Stimulated activated CD4-positive, alpha-beta T cell treated with anti-CD3 and anti-CD28 coated beads, TNF-alpha, amount 100 ng/mL, for 1 hour (primary cell): Measurements from ENCODE around the gene CCND2.

Experiments
- DNase-seq, 3 donors: peaks; one replicate each; pipeline ENCODE4 v3.0.0-alpha.2; 2020; ENCODE audit warnings: low read depth in 3 of 3, low spot score in 1 of 3

Gene CCND2

GRCh38 chr12:4256043-4256826 lies 17.3 kb upstream of the CCND2 start:
- no peak for DNase-seq

GRCh38 chr12:4257442-4257841 lies 16.1 kb upstream of the CCND2 start:
- DNase-seq, result no peak

- DNase-seq, result no peak
These were observed 14.5 kb upstream of the CCND2 start for GRCh38 chr12:4259099-4259498.

- no peak for DNase-seq
These were observed 11.9 kb upstream of the CCND2 start for GRCh38 chr12:4261655-4262054.

GRCh38 chr12:4265280-4265679 lies 8.3 kb upstream of the CCND2 start:
- DNase-seq, result no peak

GRCh38 chr12:4266990-4267389 lies 6.6 kb upstream of the CCND2 start:
- no peak for DNase-seq

GRCh38 chr12:4267704-4268328 lies 5.7 kb upstream of the CCND2 start:
- DNase-seq, result no peak

GRCh38 chr12:4268329-4269181 lies 5.0 kb upstream of the CCND2 start:
- no peak for DNase-seq

GRCh38 chr12:4269279-4269991 lies 4.1 kb upstream of the CCND2 start:
- DNase-seq, result peak; percentile 80 to 85 (median 84)

GRCh38 chr12:4270016-4270830 lies 3.3 kb upstream of the CCND2 start:
- peak in 1 of 3 donors; percentile 48 for DNase-seq

GRCh38 chr12:4270831-4271716 lies 2.5 kb upstream of the CCND2 start:
- peak in 1 of 3 donors; percentile 38 for DNase-seq

GRCh38 chr12:4271717-4272423 lies 1.7 kb upstream of the CCND2 start:
- peak; percentile 69 to 77 (median 76) for DNase-seq

GRCh38 chr12:4272424-4273272 lies 914 bp upstream of the CCND2 start:
- DNase-seq, result peak in 1 of 3 donors; percentile 59

GRCh38 chr12:4273273-4273651 lies 300 bp upstream of the CCND2 start:
- no peak for DNase-seq

GRCh38 chr12:4274396-4275015 lies 944 bp downstream of the CCND2 start:
- no peak for DNase-seq

- DNase-seq, result no peak
These were observed 1.7 kb downstream of the CCND2 start for GRCh38 chr12:4275016-4275869.
